ENCODE measurements around the gene RHBDL2. TPM values are rescaled to one million over a fixed set of nuclear protein-coding genes. Genes with fewer than 3 reads are reported as not detected.
A peak's percentile ranks its signal among the peaks of the same experiment; 100 is the strongest.
"Not testable (repeated sequence)": the region's sequence is repeated elsewhere in the genome, so short reads cannot be mapped to it uniquely, and the experiment has no call there.

The RHBDL2 gene, protein sequence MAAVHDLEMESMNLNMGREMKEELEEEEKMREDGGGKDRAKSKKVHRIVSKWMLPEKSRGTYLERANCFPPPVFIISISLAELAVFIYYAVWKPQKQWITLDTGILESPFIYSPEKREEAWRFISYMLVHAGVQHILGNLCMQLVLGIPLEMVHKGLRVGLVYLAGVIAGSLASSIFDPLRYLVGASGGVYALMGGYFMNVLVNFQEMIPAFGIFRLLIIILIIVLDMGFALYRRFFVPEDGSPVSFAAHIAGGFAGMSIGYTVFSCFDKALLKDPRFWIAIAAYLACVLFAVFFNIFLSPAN
- 1.8 and 2.6 TPM in 2 replicates for total RNA-seq

DNA sequence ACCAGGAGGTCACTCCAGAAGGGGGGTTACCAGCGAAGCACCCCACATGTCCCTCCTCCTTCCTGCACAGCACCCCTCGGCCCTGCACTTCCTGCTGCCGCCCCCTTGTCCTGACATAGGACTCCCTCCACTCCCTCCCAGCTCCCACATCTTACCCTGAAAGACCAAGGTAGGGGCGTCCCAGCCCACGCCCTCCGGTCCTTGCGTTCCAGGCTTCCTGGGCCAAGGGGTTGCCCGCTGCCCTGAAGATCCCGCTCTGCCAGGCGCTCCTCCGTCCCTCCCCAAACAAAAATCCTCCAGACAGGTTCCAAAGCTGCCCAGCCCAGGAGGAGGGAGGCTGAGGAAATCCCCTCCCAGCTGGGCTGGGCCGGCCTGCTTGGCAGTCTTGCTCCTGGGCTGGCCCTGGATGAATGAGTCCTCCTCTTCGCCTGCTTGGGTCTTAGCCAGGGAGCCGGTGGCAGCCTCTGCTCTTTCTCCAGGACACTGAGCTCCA is at the start of gene RHBDL2:
TSS of gene RHBDL2 (minus strand) at position 304 of the 493 bp plus-strand sequence. CDS start 22,618 bp downstream, outside the sequence.
- peak; percentile 27 for DNase-seq (ENCODE audit: low read depth)

DNA sequence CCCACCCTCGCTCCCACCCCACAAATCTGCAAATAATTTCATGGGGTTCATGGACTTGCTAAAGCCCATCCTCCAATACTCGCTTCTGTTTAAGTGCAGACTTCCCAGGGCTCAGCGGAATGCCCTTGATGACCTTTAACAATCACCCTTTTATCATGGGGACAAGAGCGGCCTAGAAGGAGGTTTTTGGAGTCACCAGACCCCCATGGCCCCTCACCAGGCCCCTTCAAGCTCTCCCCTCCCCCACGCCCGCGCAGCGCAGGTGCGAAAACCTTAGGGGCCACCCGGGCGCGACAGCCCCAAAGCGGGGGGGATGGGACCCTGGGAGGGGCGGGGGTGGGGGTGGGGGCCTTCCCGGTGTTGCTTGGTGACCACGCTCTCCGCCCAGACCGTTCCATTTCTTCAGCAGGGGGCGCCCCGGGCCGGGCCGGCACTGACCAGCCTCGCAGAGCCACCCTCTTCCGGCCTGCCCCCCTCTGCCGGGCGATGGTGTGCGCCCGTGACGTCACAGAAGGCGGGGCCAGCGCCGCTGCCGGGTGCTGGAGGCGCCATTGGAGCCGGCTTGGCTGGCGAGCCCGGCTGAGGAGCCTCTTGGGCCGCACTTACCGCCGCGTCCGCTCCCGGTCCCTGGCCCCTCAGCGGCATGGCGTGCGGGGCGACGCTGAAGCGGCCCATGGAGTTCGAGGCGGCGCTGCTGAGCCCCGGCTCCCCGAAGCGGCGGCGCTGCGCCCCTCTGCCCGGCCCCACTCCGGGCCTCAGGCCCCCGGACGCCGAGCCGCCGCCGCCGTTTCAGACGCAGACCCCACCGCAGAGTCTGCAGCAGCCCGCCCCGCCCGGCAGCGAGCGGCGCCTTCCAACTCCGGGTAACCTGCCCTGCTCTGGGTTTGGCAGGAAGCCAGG is 49.4 kb upstream of the RHBDL2 start, which contains the start of gene AKIRIN1:
TSS of gene AKIRIN1 (plus strand) at position 539 of the 900 bp plus-strand sequence. CDS start at position 644, 105 bp downstream.
- peak; percentile 80 for DNase-seq (ENCODE audit: low read depth)

DNA sequence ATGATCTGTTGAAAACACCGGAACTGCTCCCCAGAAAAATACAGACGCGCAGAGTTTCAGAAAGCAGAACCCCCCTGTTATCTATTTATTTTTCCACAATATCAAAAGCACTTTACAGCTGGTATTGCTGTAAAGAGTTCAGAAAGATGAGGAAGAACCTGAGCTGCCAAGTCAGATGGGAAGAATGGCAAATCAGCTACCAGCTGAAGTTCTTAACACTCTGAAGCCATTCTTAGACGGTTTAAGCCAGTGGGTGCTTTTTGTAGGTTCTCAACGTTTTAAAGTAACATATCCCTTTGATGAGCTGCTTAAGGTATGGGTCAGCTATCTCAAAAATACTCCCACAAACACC is 48.7 kb upstream of the RHBDL2 start:
- DNase-seq (ENCODE audit: low read depth) = no peak

DNA sequence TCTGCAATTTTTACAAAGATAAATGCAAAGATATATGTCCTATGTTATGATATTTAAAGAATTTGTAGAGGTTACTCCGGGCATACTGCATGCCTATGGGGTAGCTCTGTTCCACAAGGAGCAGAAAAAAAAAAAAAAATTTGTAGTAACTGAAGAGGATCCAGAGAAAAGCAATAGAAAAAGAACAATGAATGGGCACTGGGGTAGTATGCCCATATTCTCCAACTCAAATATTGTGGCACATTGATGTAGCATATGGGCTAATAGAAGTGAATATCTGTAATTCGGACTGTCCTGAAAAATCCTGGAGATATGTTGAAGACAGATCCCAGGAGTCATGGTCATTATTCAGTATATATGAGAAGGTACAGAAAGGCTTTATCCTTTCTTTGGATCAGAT is 48.3 kb upstream of the RHBDL2 start:
- DNase-seq (ENCODE audit: low read depth) = no peak

DNA sequence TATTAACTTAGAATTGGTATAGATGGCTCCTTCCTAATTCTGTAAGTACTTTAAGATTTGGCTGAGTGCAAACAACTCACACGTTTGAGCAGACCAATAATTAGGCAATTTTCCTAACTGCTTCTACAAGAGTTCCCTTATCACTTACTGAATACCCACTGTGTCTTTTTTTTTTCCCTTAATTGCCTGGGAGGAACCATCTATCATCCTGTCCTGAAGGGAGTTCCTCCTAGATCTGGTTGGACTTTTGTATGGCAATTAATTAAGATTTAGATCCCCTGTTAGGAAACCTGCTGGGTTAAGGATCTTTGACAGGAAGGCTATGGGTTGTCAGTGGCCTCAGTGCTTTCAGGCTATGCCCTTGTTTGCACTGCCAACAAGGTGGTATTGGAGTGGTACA is 37.8 kb upstream of the RHBDL2 start:
- DNase-seq (ENCODE audit: low read depth) = not testable (repeated sequence)

DNA sequence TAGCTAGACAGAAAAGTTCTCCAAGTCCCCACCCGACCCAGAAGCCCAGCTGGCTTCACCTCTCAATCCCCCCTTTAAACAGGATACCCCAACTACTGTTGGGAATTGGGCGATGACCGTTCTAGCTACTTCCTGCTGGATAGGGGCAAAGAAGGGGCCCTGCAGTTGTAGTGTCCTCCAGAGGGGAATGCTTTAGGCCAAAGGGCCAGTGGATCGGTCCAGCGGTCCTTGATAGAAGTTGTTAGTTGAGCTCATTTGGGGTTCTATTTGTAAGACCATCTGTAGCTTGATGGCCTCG is 36.6 kb upstream of the RHBDL2 start:
- not testable (repeated sequence) for DNase-seq (ENCODE audit: low read depth)

DNA sequence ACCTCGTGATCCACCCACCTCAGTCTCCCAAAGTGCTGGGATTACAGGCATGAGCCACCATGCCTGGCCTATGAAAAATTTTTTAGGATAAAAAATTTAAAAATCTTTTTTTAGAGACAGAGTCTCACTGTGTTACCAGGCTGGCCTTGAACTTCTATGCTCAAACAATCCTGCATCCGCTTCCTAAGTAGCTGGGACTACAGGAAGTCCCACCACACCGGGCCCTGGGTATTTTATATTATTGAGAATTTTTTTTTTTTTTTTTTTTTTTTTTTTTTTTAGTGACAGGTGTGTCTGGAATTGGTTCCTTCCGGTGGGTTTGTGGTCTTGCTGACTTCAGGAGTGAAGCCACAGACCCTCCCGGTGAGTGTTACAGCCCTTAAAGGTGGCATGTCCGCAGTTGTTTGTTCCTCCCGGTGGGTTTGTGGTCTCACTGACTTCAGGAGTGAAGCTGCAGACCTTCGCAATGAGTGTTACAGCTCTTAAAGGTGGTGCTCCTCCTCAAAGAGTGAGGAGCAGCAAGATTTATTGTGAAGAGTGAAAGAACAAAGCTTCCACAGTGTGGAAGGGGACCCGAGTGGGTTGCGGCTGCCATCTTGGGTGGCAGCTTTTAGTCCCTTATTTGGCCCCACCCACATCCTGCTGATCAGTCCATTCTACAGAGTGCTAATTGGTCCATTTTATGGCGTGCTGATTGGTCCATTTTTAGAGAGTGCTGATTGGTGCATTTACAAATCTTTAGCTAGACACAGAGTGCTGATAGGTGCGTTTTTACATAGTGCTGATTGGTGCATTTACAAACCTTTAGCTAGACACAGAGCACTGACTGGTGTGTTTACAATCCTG is 36.0 kb upstream of the RHBDL2 start:
- not testable (repeated sequence) for DNase-seq (ENCODE audit: low read depth)

DNA sequence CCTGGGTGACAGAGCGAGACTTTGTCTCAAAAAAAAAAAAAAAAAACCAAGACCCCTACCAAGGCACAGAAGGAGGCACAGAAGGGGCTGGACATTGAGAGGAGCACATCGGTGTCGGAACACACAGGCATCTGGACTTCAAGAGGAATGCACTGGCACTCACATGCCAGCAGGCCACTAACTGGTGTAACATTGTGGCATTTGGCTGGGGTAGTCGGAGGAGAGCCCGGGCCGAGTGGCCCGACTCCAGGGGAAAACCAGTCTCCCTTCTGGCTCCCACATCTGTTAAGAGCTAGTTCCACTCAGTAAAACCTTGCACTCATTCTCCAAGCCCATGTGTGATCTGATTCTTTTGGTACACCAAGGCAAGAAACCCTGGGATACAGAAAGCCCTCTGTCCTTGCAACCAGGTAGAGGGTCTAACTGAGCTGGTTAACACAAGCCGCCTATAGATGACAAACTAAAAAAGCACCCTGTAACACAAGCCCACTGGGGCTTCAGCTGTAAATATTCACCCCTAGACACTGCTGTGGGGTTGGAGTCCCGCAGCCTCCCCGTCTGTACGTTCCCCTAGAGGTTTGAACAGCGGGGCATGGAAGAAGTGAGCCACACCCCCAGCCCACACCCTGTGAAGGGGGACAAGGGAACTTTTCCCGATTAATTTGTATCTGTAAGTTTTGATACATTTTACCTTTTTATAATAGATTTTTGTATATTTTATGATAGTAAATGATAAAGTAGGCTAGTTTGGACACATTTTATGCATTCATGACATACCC is 32.2 kb upstream of the RHBDL2 start:
- DNase-seq (ENCODE audit: low read depth) = no peak

DNA sequence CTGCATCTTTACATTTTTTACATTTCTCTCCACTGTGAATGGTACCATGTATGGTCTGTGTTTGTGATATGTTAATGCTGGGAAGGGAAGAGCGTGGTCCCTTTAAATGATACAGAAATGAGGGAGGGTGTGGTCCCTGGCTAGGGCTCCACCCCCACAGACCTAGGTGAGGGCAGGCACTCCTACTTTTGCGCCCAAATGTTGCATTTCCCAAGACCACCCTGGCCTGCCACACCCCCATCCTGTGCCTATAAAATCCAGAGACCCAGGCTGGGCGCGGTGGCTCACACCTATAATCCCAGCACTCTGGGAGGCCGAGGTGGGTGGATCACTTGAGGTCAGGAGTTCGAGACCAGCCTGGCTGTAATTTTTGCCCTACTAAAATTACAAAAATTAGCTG is 31.5 kb upstream of the RHBDL2 start:
- DNase-seq (ENCODE audit: low read depth) = not testable (repeated sequence)

DNA sequence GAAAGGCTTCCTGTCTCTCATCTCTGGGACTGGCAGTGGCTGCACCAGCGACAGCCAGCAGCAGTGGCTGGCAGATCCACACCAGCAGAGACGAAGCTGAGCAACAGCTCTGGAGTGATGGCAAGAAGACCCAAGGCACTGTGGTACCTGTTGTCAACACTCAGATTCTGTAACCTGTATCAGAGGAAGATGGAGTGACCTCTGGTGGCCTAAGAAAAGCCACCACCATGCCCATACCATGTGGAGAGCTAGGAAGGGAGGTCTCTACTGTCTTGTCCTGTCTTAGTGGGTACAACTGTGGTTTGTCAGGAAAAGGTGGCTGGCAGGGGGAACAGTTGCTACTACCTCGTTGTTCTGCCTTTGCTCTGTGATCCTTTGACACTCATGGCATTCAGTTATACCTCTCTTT is 22.5 kb upstream of the RHBDL2 start:
- DNase-seq (ENCODE audit: low read depth) = no peak

DNA sequence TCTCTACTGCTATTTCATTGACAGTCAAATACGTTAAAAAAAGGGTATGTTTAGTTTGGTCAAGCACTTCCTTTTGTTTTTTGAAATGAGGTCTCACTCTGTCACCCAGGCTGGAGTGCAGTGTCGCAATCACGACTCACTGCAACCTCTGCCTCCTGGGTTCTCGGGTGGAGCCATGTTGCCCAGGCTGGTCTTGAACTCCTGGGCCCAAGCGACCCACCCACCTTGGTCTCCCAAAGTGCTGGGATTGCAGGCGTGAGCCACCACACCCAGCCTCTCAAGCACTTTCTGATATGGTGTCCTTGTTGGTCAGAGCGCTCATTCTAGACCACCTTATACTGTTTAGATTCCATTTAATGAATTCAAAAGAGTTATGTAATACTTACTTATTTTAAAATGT is 20.9 kb upstream of the RHBDL2 start:
- DNase-seq (ENCODE audit: low read depth) = peak; percentile 47

DNA sequence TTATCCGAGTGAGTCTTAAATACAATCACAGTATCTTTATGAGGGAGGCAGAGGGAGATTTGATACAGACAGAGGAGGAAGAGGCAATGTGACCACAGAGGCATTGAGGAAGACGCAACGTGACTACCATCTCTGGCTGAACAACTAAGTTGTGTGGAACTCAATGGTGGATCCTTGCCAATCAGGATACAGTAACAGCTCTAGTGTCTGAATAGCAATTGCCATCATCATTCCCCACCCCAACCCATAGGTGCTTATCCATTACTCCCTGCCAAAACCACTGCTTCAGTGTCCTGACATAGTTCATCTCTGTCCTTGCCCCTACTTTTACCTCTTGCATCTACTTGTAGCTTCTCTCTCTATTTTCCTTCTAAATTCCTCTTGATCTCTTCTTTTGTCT is 20.5 kb upstream of the RHBDL2 start:
- peak; percentile 14 for DNase-seq (ENCODE audit: low read depth)

DNA sequence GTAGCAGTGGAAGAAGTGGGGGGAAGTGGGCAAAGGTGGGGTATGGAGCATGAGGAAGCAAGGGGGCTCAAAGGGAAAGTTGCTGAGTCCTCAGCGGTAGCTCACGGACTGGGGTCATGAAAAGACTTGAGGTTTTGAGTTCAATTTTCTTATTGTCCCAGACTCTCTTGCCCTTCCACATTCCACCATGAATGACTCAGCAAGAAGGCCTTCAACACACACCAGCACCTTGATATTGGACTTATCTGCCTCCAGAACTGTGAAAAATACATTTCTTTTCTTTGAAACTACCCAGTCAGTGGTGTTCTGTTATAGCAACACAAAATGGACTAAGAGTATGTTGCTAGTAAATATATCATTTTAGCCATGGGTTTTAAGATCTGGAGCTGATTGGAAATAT is 17.3 kb upstream of the RHBDL2 start:
- DNase-seq (ENCODE audit: low read depth) = peak; percentile 61

DNA sequence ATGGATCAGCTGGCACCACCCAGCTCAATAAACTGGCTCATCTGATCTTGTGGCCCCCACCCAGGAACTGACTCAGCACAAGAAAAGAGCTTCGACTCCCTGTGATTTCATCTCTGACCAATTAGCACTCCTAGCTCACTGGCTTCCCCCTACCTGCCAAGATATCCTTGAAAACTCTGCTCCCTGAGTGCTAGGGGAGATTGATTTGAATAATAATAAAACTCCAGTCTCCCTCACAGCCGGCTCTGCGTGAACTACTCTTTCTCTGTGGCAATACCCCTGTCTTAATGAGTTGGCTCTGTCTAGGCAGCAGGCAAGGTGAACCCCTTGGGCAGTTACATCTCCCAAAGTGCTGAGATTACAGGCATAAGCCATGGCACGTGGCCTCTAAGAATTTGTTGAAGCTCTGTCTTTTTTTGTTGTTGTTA is 11.8 kb upstream of the RHBDL2 start:
- no peak for DNase-seq (ENCODE audit: low read depth)

DNA sequence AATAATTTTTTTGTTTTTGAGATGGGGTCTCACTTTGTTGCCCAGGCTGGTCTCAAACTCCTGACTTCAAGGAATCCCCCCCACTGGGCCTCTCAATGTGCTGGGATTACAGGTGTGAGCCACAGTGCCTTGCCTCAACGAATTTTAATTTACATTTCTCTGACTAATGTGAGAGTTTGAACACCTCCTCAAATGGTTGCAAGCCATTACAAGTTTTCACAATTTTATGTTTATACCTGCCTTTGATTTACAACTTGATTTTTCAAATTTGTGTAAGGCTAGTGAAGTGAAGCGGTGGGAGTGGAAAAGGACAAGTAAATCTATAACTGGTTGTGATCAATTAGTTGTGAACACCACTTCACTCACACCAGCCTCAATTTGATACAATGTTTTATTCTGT is 8.9 kb upstream of the RHBDL2 start:
- no peak for DNase-seq (ENCODE audit: low read depth)

DNA sequence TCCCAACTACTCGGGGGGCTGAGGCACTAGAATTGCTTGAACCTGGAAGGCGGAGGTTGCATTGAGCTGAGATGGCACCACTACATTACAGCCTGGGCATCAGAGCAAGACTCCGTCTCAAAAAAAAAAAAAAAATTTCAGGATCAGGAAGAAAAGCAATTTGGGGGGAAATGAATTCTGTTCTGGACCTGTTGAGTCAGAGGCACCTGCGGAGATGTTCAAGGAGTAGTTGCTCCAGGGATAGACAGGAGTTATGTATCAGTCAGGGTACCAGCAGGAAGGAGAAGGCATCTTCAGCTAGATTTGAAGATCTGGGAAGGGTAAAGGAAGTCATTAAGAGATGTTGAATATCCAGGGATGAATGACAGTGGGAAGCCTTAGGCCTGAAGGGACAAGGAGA is 2.9 kb upstream of the RHBDL2 start:
- DNase-seq (ENCODE audit: low read depth) = no peak

DNA sequence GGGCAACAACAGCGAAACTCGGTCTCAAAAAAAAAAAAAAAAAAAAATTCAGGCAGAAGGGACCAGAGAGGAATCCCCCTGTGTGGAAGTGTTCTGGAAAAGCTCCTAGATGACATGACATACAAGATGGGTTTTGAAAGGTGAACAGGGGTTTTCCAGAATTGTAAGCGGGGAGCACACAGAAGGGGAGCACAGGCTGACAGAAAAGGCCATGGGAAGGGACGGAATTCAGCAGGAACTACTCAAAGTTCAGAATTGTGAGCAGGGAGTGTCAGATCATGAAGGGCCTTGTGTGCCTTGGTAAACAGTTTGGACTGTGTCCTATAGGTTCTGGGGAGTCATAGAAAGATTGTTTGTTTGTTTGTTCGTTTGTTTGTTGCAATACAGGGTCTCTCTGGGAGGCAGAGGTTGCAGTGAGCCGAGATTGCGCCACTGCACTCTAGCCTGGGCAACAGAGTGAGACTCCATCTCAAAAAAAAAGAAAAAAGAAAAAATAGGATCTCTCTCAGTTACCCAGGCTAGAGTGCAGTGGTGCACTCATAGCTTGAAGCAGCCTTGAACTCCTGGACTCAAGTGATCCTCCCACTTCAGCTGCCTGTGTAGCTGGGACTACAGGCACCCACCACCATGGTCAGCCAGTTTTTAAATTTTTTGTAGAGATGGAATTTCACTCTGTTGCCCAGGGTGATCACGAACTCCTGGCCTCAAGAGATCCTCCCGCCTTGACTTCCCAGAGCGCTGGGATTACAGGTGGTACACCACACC is 1.2 kb upstream of the RHBDL2 start:
- DNase-seq (ENCODE audit: low read depth) = no peak

DNA sequence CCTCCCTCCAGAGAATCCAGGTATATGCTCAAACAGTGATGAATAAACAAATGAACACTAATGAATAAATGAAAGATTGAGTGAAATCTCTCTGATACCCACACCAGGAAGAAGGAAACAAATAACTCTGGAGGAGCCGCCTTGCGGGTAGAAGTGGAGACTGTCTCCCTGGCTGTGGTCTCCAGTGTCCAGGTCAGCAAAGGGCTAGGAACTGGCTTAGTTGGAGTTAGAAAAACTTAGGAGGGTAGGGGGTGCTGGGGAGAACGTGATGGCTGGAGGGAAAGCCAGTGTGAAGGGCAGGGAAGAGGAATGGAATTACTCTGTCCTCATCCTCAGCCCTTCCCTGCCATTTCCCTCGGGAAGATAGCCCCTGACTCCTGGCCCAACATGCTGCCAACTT is 537 bp downstream of the RHBDL2 start:
- DNase-seq (ENCODE audit: low read depth) = no peak

DNA sequence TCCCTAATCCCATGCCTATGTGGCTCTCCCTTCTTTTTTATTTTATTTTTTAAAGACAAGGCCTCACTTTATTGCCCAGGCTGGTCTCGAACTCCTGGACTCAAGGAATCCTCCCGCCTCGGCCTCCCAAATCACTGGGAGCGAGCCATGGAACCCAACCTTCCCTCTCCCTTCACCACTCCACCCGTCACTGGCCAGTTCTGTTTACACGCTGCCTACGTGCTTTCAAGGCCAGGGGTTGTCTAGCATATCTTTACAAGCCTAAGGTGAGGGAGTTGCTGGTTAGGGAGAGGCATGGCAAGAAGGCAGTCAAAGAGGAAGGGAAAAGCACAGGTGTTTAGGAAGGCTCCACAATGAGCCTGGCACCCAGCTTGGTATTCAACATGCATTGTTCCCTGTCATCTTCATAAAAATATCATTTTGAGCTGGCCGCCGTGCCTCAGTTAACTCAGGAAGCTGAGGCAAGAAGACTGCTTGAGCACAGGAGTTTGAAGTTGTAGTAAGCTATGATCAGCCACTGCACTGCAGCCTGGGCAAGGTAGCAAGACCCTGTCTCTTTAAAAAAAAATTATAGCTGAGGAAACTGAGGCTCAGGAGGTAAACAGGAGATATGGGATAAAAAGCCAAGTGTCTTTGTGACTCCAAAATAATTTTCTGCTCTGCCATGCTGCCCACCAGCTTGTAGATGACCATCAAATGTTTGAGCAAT is 1.1 kb downstream of the RHBDL2 start:
- DNase-seq (ENCODE audit: low read depth) = no peak
